ENCODE measurements around the gene SPATA31D4.

- TF ChIP-seq POLR2AphosphoS5 (IDR thresholded peaks at IDR 0.05; ENCODE audit: low read depth, low read length) (no peak), POLR2A (IDR thresholded peaks at IDR 0.05; ENCODE audit: low read depth, low read length) (no peak), TAF1 (IDR thresholded peaks at IDR 0.05; ENCODE audit: borderline replicate concordance, low read depth, low read length) (no peak)
Measured at GRCh38 chr9:81902196-81902595, 26.0 kb upstream of the SPATA31D4 start.

All from GM12892 (cell line).